Stimulated activated CD4-positive, alpha-beta T cell treated with anti-CD3 and anti-CD28 coated beads, TNF-alpha, amount 100 ng/mL, for 4 hours (primary cell): ENCODE measurements around the gene RSU1.
A peak's percentile ranks its signal among the peaks of the same experiment; 100 is the strongest.
"Not testable (repeated sequence)": the region's sequence is repeated elsewhere in the genome, so short reads cannot be mapped to it uniquely, and the experiment has no call there.

Experiments
- DNase-seq, 3 experiments: peaks; one replicate each; pipeline ENCODE4 v3.0.0-alpha.2; 2020; ENCODE audit warnings: low read depth in 3 of 3

The RSU1 gene

DNA sequence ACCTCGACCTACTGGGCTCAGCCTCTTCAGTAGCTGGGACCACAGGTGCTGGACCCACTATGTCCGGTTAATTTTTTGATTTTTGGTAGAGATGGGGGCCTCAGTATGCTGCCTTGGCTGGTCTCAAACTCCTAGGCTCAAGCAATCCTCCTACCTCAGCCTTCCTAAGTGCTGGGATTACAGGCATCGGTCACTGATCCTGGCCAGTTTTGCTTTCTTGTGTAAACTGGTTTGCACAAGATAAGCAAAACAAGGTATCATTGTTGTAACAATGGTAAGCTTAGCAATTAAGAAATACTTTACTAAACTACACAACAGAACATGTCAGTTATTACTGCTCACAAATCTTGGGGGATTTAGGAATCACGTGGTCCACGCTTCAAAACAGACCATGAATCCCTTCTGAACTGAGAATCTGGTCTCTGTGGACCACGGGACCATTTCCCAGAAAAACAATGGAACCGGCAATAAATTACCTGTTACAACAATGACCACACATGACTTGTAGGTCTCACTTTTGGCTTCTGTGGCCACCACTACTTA, 36.8 kb downstream of the RSU1 start:
- DNase-seq, result no peak

- peak in 2 of 3 experiments; percentile 37 to 45 for DNase-seq
These were observed 37.8 kb downstream of the RSU1 start for GRCh38 chr10:16779384-16779915.

GRCh38 chr10:16777473-16778370, 39.5 kb downstream of the RSU1 start:
- DNase-seq, result no peak

DNA sequence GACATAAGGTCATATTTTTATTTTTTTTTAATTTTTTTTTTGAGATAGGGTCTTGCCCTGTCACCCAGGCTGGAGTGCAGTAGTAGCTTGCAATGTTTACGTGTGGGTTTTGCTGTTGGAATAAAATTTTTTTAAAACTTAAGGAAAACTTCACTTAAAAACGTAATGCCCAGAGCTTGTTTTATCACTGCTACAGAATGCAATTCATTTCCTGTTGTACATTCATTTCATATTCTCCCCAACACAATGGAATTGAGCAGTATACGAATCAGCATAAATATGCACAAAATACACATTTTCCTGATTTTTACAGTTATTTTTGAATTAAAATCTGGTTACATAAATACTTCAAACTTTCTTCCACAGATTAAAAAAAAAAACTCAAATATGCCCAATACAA, 40.3 kb downstream of the RSU1 start:
- DNase-seq, result no peak

GRCh38 chr10:16773334-16773733, 43.9 kb downstream of the RSU1 start:
- DNase-seq, result no peak

GRCh38 chr10:16770670-16771069, 46.6 kb downstream of the RSU1 start:
- DNase-seq, result no peak

DNA sequence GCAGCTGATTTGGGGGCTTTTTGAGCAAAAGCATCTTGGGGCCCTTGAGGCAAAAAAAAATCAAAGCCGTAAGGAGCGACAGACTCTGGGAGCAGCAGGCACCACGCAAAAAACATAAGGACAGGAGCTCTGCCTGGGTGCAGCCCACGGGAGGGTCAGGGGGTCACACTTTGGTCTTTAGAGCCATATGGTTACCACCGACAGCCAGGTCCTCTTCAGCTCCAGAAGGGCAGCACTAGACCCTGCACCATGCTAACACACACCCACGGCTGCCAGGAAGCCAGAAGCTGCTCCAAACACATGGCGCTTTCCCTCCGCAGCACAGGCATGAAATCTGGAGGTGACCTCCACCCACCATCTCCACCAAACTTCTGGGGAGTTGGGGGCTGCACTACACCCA, 47.1 kb downstream of the RSU1 start:
- no peak for DNase-seq

- no peak for DNase-seq
These were observed 47.9 kb downstream of the RSU1 start for GRCh38 chr10:16769331-16769730.

- DNase-seq, result no peak
These were observed 48.5 kb downstream of the RSU1 start for GRCh38 chr10:16768702-16769101.

DNA sequence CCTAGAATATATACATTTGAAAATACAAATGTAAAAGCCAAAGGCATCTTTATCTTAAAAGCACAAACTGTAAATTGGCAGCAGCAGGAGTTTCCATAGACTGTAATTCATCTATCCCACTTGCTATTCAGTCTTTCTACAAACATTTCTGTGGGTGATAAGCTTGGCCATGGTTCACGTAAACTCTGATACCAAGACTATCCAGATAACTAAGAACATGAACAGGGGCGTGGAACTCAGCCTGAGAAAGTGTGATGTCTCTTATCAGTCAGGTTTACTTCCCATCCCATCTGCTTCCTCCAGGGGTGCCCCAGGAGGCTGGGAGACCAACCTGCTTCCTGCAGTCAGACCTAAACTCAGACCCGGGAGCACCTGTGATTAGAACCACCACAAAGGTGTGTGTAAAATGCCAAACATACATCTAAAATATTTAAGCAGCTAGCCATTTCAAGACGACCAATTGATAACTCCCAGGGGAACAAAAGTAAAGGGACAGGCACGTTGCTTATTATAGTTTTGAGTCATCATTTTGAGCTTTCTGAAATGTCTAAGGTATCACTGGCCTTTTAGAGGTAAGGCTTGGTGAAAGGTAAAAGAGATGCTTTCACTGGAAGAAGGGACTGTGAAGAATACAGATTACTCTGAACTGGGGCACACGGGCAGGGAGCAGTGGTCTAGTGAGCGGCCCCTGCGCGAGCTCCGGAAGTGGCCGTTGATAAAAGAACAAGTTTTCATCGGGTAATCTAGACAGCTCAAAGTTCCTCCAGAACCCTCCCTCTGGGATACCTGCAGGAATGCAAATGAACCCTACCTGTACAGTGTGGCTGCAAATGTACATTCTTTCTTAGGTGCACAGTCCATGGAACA, 51.5 kb downstream of the RSU1 start:
- DNase-seq, result no peak

GRCh38 chr10:16761300-16761699, 55.9 kb downstream of the RSU1 start:
- DNase-seq, result no peak

DNA sequence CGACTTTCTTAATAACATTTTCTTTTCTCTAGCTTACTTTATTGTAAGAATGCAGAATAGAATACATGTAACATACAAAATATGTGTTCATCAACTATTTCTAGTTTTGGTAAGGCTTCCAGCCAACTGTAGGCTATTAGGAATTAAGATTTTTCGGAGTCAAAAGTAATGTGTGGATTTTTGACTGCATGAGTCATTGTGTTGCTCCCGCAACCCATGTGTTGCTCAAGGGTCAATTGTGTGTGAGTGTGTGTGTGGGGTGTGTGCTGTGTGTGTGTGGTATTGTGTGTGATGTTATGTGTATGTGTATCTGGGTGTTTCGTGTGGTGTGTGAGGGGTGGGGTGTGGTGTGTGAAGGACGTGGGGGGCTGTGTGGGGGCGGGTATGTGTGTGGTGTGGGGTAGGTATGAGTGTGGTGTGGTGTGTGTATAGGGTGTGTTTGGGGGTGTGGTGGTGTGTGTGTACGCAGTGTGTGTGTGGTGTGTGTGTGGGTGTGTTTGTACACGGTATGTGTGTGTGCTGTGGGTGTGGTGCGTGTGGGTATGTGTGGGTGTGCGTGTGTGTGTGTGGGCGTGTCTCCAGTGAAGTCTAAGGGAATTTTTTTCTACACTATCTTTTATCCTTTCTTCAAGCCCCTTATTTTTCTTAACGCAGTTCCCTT, 60.5 kb downstream of the RSU1 start:
- DNase-seq, result no peak

- DNase-seq, result no peak
These were observed 62.5 kb downstream of the RSU1 start for GRCh38 chr10:16754765-16755164.

- not testable (repeated sequence) for DNase-seq
These were observed 64.4 kb downstream of the RSU1 start for GRCh38 chr10:16752849-16753248.

DNA sequence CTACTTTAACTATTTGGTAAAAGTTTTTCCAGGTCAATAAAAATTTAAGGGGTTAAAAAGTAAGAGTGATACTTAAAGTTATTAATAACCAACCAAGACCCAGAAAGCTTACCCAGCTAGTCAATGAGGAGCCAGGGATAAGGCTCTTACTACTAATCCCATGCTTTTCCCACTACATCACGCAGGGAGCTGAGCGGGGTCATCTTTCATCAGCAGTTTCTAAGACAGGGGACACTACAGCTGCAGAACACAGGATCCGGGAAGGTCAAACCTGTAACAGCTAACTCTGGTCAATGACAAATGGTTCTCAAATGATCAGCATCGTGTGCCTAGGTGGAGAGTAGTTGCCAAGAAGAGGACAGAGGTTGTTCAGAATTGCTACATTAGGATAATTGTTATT, 65.1 kb downstream of the RSU1 start:
- DNase-seq, result no peak

GRCh38 chr10:16751244-16751643, 66.0 kb downstream of the RSU1 start:
- no peak for DNase-seq

- no peak for DNase-seq
These were observed 66.8 kb downstream of the RSU1 start for GRCh38 chr10:16750461-16750860.

DNA sequence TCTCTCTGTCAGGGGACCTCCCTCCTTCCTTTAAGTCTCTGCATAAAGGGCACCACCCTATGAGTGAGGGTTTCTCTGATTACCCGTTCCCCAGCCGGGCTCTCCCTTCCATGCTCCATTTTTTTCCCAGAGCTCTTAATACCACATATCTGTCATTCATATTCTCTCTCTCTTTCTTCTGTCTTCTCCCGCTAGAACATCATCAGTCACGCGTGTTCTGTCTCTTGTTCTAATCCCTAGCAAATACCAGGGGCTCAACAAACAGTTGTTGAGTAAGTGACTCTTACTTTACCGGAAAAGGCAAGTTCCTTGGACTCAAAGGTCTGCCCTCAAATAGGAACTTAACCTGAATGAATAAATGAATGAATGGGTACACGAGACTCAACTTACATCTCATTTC, 68.5 kb downstream of the RSU1 start:
- DNase-seq, result no peak

DNA sequence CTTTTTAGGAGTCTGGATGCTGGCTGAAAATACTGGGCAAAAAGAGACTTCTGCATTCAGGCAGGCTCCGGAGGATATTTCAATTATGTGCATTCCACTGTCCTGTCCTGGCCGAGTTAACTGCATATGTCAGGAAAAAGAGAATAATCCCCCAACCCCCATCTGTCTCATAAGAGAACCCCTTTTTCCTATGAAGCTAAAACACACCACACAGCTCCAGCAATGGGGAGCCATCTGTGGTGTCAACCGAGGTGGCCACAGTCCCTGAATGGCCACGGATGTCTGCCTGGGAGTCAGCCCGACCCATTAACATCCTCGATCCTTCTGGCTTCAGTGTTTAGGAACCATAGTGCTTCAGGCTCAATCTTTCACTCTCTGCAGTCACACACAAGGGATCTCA, 70.4 kb downstream of the RSU1 start:
- DNase-seq, result no peak

DNA sequence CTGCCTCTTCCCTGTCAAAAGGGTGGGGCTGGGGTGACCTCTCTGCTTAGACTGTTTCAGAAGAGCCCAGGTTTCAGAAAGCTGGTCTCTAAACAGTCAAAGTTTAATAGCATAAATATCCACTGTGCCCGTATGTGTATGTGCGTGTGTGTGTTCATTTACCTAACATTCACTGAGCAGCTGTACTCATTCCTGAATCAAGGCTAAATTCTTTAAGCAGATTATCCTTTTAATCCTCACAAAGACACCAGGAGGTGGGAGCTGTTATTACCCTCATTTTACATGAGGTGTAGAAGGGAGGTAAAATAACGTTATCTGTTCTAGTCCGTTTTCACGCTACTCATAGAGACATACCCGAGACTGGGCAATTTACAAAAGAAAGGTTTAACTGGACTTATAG, 72.2 kb downstream of the RSU1 start:
- no peak for DNase-seq

DNA sequence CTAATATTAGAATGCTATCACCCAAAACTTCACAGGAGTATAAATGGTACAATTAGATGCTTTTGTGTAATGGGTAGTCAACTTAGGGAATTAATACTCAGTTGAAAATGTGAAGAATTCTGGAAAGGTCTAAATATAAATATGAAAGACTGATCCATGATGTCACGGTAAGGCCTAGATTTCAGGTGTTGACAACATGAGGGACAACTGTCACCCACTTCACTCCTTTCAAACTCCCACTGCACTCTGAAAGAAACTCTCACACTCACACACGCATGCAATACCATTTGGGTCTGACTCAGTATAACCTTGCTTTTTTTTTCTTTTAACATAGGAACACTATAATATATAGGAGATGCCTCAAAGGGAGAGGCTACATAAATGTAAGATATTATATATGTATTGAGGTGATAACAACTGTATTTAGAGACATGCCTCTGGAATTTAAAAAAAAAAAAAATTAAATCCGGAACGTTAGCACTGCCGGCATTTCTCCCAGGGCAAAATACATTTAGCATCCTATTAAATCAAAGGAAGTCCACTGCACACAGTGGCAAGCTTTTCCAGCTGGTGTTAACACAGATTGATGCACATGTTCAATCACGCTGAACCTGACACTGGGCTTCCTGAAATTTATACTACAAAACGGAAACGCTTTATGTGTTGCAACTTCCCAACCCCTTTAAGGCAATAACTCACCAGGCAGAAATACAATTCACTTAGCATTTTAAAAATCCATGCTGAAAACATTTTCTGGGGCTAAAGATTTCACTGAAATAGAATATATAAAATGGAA, 74.9 kb downstream of the RSU1 start:
- DNase-seq, result no peak
